Astrocyte of the spinal cord (primary cell): ENCODE data around the gene TRIP10.
A peak's percentile ranks its signal among the peaks of the same experiment; 100 is the strongest.

Source experiments
- DNase-seq: peaks from one replicate; pipeline ENCODE4 v3.0.0; 2011; ENCODE audit warnings: low read depth, low spot score
- H3K4me3 ChIP-seq: 2 replicates; pipeline ENCODE4 v1.5.1; 2011; ENCODE audit warnings: low read depth, mild to moderate bottlenecking, low read length, moderate library complexity
- CTCF ChIP-seq: IDR thresholded peaks from 2 replicates; pipeline ENCODE4 v1.5.1; 2012; ENCODE audit warnings: low read depth, mild to moderate bottlenecking, low read length, inconsistent platforms
- in situ Hi-C: cut with HindIII; loops from 2 replicates; pipeline ENCODE4 v1.10.0; 2017; ENCODE audit warnings: low sequenced_read_pairs

TRIP10 gene

GRCh38 chr19:6736917-6737283, 2.6 kb upstream of the TRIP10 start:
- DNase-seq = no peak
- TF ChIP-seq CTCF = no peak
- in situ Hi-C loops = no loop called here
- H3K4me3 ChIP-seq = peak overlapping the region; percentile 93

DNA sequence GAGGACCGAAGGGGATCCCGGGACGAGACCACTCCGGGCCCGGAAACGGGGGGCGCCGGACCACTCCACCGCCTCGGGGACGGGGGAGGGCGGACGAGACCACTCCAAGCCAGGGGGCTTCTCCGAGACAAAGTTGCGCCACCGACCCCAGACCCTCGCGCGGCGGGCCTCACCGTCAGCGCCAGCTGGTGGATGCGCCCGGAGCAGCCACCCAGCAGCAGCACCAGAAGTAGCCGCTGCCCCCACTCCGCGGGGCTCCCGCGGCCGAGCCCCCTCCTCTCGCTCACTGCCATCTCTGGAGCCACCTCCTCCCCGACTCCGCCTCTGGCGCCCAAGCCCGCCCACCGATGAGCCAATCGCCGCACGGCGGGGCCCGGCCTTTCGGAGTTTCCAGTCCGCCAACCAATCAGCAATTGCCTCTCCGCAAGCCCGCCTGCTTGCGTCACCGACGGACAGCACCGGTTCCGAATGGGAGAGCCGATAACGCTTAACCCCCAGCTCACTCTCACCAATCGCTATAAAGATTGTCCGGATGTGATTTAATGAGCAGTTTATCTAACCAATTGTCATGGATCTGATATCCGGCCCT, 2.1 kb upstream of the TRIP10 start, which contains the start of gene GPR108:
Gene GPR108, minus strand, starts transcription at position 297 of the 589 bp plus-strand sequence. Its CDS starts 4 bp downstream, at position 293.
- in situ Hi-C loops = no loop called here
- DNase-seq = peak; percentile 100
- no peak for TF ChIP-seq CTCF
- peak within 1 kb of the TSS; percentile 93 for H3K4me3 ChIP-seq

GRCh38 chr19:6737873-6738786, 1.4 kb upstream of the TRIP10 start:
- peak; percentile 81 for DNase-seq
- H3K4me3 ChIP-seq = no peak overlapping the region
- TF ChIP-seq CTCF = peak; percentile 70
- in situ Hi-C loops = no loop called here

DNA sequence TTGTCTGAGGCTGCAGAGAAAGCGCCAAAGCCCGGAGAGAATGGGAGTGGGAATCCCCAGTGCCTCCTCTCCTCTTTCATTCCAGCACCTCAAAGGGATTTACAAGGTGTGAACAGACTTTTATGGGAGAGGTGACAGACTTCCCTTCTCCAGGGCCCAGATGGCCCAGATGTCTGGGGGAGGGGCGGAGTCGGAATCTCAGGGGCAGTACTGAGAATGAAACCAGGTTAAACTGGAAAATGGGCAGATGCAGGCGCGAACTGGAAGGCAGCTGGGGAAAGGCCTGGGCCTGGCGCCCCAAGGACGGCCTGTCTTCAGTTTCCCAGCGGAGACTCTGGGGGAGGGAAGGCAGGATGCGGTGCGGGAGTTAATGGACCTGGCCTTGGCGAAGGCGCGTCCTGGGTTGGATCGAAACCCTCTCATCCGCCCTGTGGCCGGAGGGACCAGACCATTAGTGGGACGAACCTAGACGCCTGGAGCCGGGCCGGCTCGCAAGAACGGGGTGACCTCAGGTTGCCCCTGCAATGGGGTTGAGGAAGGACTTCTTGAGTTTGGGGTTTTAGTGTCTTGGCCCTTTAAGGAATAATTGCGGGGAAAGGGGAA, 592 bp upstream of the TRIP10 start:
- peak overlapping the region; percentile 30 for H3K4me3 ChIP-seq
- in situ Hi-C loops = no loop called here
- DNase-seq = no peak
- no peak for TF ChIP-seq CTCF

GRCh38 chr19:6739883-6740588, 556 bp downstream of the TRIP10 start:
- TF ChIP-seq CTCF = no peak
- in situ Hi-C loops = no loop called here
- DNase-seq = peak; percentile 15
- H3K4me3 ChIP-seq = peak overlapping the region; percentile 93
